KOPT-K1 (cell line): Measurements from ENCODE around the gene BAIAP2.

ENCODE experiments used
- H3K27ac ChIP-seq: fragments of 200-600 bp; sonication (generic); 2 replicates; pipeline ENCODE4 v1.5.1; 2016; ENCODE audit warnings: antibody characterized with exemption, mild to moderate bottlenecking, low read depth, low read length; ENCODE audit not compliant: poor library complexity, severe bottlenecking
- H3K36me3 ChIP-seq: fragments of 200-600 bp; sonication (generic); 2 replicates; pipeline ENCODE4 v1.5.1; 2017; ENCODE audit warnings: antibody characterized with exemption, mild to moderate bottlenecking, low read length, moderate library complexity; ENCODE audit not compliant: insufficient read depth
- H3K9me3 ChIP-seq: fragments of 200-600 bp; sonication (generic); 2 replicates; pipeline ENCODE4 v1.5.1; 2017; ENCODE audit warnings: antibody characterized with exemption, low read length, mild to moderate bottlenecking; ENCODE audit not compliant: insufficient read depth, poor library complexity, severe bottlenecking

The BAIAP2 gene

GRCh38 chr17:80998118-80998747, 36.7 kb upstream of the BAIAP2 start:
- Histone ChIP-seq H3K27ac (no peak overlapping the region), H3K36me3 (peaks cover 56% of the 10 kb centered on the region), H3K9me3 (no peaks in the 10 kb centered on the region)

DNA sequence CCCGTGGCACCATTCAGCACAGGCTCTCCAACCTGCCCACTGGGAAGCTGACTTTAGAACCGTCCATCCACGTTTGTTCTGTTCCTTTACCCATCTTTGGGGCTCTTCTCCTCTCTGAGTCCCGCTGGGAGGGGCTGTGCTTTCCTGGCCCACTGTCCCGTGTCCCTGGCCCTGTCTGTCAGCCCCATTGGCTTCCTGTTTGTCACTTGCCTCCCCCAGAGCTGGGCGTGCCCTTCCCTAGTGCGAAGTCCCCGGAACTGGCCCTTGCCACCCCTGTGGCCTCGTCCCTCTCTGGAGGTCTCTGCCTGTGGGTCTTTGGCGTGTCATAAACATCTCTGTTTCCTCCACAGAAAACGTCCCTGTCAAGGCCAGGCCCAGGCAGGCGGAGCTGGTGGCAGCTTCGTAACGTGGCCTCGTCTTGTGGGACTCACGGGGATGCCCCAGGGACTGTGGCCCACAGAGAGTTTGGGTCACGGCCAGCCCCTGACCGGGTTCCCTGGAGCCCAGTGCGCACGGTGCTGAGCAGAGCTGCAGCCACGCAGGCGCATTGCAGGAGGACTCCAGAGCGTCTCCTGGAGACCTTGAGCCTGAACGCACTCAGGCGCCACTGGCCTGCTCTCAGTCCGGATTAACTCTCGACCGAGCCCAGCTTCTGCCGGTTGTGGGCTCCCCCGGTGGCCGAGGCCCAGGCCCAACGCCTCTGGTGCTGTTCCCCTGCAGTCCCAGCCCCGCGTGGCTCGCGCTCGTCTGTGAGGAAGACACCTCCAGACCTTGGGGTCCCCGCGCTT, 36.0 kb upstream of the BAIAP2 start:
- Histone ChIP-seq H3K9me3 (no peaks in the 10 kb centered on the region), H3K36me3 (peaks cover 56% of the 10 kb centered on the region), H3K27ac (no peak overlapping the region)

GRCh38 chr17:80999536-81000333, 35.2 kb upstream of the BAIAP2 start:
- H3K36me3 ChIP-seq = peaks cover 56% of the 10 kb centered on the region
- H3K27ac ChIP-seq = no peak overlapping the region
- H3K9me3 ChIP-seq = no peaks in the 10 kb centered on the region

DNA sequence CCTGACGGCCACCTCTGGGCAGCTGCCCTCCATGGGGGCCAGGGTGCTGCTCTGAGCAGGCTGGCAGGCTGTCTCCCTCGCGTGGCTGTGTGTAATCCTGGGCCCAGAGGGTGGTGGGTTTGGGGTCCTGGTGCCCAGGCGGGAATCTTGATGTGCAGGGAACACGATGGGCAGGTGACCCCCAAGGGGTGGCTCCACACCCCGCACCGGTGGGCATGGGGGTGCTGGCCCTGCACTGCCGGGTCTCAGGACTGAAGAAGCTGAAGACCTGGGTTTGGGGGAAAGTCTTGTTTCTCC, 34.7 kb upstream of the BAIAP2 start:
- H3K36me3 ChIP-seq = peaks cover 53% of the 10 kb centered on the region
- H3K27ac ChIP-seq = no peak overlapping the region
- H3K9me3 ChIP-seq = no peaks in the 10 kb centered on the region

DNA sequence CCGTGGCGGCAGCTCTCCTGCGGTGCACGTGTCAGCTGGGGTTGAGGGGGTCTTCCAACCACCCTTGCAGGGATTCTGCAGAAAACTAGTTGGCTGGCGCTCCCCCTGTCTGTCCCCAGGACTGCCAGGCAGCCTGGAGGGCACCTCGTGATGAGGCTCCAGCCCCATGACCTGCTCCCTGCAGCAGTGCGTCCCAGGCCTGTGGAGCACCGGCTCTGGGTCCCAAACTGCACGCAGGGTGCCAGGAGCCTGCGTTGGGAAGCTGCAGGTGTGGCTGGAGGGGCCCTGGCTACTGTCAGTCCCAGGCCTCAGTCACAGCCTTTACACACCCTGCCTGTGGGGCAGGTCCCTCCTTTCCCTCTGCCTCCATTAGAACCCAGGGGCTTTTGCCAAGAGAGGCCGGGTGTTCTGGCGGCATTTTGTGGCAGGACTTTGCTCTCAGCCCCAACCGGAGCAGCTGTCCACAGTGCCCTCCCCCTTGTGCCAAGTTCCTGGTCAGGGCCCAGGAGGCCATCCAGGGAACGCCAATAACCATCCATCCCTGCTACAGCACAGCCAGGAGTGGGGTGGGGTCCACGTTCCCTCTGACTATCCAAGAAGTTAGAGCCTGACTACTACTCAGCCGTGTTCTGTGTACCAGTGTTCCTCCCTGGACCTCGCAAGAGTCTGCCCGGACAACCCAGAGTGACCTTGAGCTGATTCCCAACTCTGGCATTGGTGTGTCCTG, 34.2 kb upstream of the BAIAP2 start:
- no peaks in the 10 kb centered on the region for H3K9me3 ChIP-seq
- peaks cover 47% of the 10 kb centered on the region for H3K36me3 ChIP-seq

GRCh38 chr17:81002013-81002384, 33.0 kb upstream of the BAIAP2 start:
- H3K27ac ChIP-seq = no peak overlapping the region
- H3K9me3 ChIP-seq = no peaks in the 10 kb centered on the region
- peaks cover 35% of the 10 kb centered on the region for H3K36me3 ChIP-seq

More for the DNA sequence above, 34.2 kb upstream of the BAIAP2 start:
- no peak overlapping the region for H3K27ac ChIP-seq

DNA sequence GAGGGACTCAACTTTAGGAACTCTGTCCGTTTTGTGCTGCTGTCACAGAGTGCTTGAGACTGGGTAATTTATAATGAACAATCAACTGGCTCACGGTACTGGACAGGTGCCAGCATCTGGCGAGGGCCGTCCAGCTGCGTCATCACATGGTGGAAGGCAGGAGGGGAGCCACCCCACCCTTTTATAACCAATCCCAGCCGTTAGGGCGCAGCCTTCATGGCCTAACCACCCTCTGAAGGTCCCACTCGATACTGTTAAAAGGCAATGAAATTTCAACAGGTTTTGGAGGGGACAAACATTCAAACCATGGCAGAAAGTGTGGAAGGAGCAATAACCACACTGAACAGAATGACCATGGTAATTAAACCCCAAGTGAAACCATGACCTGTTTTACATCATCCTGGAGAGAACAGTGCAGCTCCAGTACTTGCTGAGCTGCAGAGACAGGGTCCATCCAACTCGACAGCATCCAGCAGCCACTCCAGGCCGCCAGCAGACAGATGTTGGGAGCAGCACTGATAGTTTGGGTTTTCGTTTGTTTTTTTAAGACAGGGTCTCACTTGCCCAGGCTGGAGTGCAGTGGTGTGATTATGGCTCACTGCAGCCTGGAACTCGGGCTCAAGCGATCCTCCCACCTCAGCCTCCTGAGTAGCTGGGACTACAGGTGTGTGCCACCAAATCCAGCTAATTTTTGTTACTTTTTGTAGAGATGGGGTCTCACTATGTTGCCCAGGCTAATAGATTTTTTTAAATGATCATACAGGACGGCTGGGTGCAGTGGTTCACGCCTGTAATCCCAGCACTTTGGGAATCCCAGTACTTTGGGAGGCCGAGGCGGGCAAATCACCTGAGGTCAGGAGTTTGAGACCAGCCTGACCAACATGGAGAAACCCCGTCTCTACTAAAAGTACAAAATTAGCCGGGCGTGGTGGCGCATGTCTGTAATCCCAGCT, 32.3 kb upstream of the BAIAP2 start:
- H3K27ac ChIP-seq = no peak overlapping the region
- H3K9me3 ChIP-seq = no peaks in the 10 kb centered on the region
- peaks cover 29% of the 10 kb centered on the region for H3K36me3 ChIP-seq

DNA sequence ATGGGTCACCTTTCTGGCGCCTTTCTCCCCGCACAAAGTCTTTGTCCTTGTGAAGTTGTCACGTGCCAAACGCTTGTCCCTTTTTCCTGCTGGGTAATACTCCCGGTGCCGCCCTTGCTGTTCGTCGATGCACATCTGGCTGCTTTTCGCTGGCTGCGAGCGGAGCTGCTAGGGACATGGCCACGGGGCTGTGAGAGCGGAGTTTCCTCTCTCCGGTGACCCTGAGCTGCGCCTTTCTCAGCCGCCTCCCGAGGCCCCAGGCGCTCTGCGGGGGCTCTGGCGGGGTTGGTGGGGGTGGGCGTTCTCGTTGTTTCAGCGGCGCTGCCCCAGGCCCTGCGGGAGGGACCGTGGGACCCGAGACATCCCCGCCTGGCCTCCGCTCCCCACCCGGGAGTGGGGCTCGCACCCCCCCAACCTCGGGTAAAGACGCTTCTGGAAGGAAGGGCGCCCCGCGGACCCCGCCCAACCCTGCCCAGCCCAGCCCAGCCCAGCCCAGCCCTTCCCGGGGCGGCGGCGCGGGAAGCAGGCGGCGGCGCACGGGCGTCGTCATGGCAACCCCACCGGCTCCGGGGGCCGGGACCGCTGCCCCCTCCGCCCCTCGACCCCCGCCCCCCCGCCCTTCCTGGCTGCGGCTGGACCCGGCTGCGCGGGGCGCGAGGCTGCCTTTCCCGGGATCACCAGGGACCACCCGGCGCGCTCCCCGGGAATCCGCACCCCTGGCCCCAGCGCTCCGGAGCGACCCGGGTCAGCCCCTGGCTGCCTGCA, 31.1 kb upstream of the BAIAP2 start:
- Histone ChIP-seq H3K36me3 (peaks cover 16% of the 10 kb centered on the region; the same call in 1 of the 2 replicates), H3K9me3 (no peaks in the 10 kb centered on the region), H3K27ac (no peak overlapping the region)

DNA sequence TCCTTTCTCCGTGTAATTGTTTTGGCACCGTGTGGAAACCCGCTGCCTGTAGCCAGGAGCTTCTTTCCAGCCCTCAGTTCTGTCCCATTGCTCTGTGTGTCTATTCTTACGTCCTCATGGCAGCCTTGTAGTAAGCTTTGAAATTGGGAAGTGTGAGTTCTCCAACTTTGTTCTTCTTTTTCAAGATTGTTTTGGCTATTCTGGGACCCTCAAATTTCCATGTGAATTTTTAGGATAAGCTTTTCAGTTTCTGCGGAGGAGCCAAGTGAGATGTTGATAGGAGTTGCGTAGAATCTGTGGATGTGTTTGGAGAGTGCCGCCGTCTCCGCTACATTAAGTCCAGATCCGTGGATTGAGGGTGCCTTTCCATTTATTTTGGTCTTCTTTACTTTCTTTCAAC, 28.1 kb upstream of the BAIAP2 start:
- H3K9me3 ChIP-seq = peaks cover 15% of the 10 kb centered on the region
- no peak overlapping the region for H3K27ac ChIP-seq
- H3K36me3 ChIP-seq = no peaks in the 10 kb centered on the region

DNA sequence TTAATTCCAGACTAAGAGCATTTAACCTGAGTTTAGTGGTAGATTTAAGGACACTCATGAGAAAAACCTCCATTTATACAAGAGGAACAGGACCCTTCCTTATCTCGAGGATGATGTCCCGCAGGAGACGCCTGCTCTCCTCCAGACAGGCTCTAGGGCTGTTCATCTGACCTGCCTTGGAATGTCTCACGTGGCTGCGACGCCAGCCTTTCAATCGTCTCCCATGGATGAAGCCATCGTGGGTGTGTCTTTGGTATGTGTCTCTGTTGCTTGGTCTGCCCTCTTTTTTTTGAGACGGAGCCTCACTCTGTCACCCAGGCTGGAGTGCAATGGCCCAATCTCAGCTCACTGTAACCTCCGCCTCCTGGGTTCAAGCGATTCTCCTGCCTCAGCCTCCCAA, 26.8 kb upstream of the BAIAP2 start:
- Histone ChIP-seq H3K27ac (no peak overlapping the region), H3K9me3 (peaks cover 19% of the 10 kb centered on the region), H3K36me3 (no peaks in the 10 kb centered on the region)

DNA sequence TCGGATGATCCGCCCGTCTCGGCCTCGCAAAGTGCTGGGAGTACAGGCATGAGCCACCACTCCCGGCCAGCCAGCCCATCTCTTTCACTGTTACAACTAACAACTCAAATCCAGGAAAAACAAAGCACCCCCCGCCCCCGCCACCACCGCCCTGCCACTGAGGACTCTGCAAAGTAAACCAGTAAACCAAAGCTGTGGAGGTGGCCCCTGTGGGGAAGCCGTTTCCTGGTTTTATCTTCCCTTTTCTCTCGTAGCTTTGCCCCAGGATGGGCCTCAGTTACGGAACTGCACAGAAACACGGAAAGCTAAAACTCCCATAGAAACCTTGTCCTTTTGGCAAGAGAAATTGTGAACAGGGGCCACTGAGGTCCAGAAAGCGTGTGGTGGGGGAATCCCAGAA, 25.8 kb upstream of the BAIAP2 start:
- Histone ChIP-seq H3K36me3 (no peaks in the 10 kb centered on the region), H3K9me3 (peaks cover 19% of the 10 kb centered on the region), H3K27ac (no peak overlapping the region)

DNA sequence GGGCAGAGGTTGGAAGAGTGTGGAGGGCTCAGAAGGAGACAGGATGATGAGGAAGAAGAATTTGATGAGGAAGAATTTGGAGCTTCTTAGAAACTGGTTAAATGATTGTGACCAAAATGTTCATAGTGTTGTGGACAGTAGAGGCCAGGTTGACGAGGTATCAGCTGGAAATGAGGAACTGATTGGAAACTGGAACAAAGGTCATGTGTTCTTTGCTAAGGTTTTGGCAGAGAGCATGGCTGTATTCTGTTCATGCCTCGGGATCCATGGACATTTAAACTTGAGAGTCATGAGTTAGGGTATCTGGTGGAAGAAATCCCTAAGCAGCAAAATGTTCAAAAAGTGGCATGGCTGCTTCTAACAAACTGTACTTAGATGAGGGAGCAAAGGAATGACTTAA, 24.0 kb upstream of the BAIAP2 start:
- Histone ChIP-seq H3K36me3 (no peaks in the 10 kb centered on the region), H3K27ac (no peak overlapping the region), H3K9me3 (peaks cover 29% of the 10 kb centered on the region)

DNA sequence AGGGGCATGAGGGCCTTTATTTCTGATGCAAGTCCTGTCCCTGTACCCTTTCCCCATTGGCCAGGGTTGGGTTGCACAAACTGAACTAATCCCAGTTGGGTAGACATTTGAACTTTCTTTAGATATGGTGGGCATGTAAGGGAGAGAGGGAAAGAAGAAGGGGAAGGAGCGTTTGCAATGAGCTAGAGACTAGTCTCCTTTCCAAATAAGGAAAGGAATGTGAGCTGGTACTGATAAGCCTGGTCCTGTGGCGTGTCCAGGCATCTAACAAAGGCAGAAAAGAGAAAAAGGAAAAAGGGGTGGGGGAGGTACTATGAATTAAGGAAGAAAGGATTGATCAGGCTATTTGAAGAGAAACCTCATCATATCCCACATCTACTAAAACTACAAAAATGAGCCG, 23.0 kb upstream of the BAIAP2 start:
- H3K27ac ChIP-seq = no peak overlapping the region
- H3K9me3 ChIP-seq = peaks cover 38% of the 10 kb centered on the region
- H3K36me3 ChIP-seq = no peaks in the 10 kb centered on the region
